Activated B cell treated with CpG ODN at 0.5 μM for 24 hours (primary cell): Measurements from ENCODE around the gene RHNO1. TPM values are rescaled to one million over a fixed set of nuclear protein-coding genes. Genes with fewer than 3 reads are reported as not detected.

Source experiments
- ATAC-seq: fragments of 200-7000 bp; cut with Tn5 transposase; one replicate; pipeline ENCODE4 v1.10.0; 2021; ENCODE audit warnings: low read depth, mild to moderate bottlenecking, moderate library complexity
- CTCF ChIA-PET: fragments of 350-600 bp; sonication (Branson Sonifier 250); formaldehyde crosslinking; loops from one replicate; lab custom pipeline; 2021; ENCODE audit warnings: antibody characterized with exemption; lab: Charles Lee
- POLR2A ChIA-PET: fragments of 350-600 bp; sonication (Branson Sonifier 250); formaldehyde crosslinking; loops from one replicate; lab custom pipeline; 2021; ENCODE audit warnings: antibody characterized with exemption; lab: Charles Lee
- DNase-seq: peaks from one replicate; pipeline ENCODE4 v3.0.0; 2022
- H3K27ac Mint-ChIP-seq: one replicate; pipeline ENCODE4 v1.8.0; 2020; ENCODE audit warnings: mixed read lengths
- H3K27me3 Mint-ChIP-seq: one replicate; pipeline ENCODE4 v1.8.0; 2021; ENCODE audit warnings: mixed read lengths
- H3K36me3 Mint-ChIP-seq: one replicate; pipeline ENCODE4 v1.8.0; 2021; ENCODE audit warnings: low read depth, mixed read lengths
- H3K4me1 Mint-ChIP-seq: one replicate; pipeline ENCODE4 v1.8.0; 2021; ENCODE audit warnings: mixed read lengths
- H3K4me3 Mint-ChIP-seq: one replicate; pipeline ENCODE4 v1.8.0; 2020; ENCODE audit warnings: mild to moderate bottlenecking, mixed read lengths
- H3K9me3 Mint-ChIP-seq: one replicate; pipeline ENCODE4 v1.8.0; 2020; ENCODE audit warnings: mixed read lengths
- intact Hi-C: fragments of 100-400 bp; cut with micrococcal nuclease; formaldehyde crosslinking; loops from one replicate; pipeline ENCODE4 v1.15.1; 2024
- total RNA-seq: library from RNA; stranded (reverse); gene quantifications from 2 replicates; pipeline ENCODE4 v1.2.3, GENCODE V29; 2022
- TF ChIP-seq, protein P1 (sequence below): fragments of 200-600 bp; IDR thresholded peaks from one replicate; pipeline ENCODE4 v1.8.0; 2022; ENCODE audit warnings: antibody characterized with exemption, mild to moderate bottlenecking

RHNO1 gene, protein sequence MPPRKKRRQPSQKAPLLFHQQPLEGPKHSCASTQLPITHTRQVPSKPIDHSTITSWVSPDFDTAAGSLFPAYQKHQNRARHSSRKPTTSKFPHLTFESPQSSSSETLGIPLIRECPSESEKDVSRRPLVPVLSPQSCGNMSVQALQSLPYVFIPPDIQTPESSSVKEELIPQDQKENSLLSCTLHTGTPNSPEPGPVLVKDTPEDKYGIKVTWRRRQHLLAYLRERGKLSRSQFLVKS
- total RNA-seq = 12.4 and 14.4 TPM in 2 replicates

- intact Hi-C loops = loop anchor here (1.0 to 2.0 kb wide), 4 partner anchors 8 to 82 kb away; partner anchors contain the start of genes FKBP4, ITFG2 and TULP3
- CTCF ChIA-PET = interaction anchor here (0.9 to 1.3 kb wide), 3 partner anchors 8 to 165 kb away, joined by 3 to 4 read pairs (median 4); partner anchors contain the start of gene TULP3
- peaks cover 9% of the 10 kb centered on the region for H3K36me3 Mint-ChIP-seq
- H3K4me1 Mint-ChIP-seq = peaks cover 28% of the 10 kb centered on the region
- POLR2A ChIA-PET = interaction anchor here (0.7 to 2.9 kb wide), 8 partner anchors 8 to 482 kb away, joined by 3 to 28 read pairs (median 9); partner anchors contain the start of genes ITFG2 and TULP3
- ATAC-seq (peak; percentile 83), DNase-seq (peak; percentile 89)
- peak within 1 kb of the TSS; percentile 94 for H3K27ac Mint-ChIP-seq
- H3K4me3 Mint-ChIP-seq = peak within 1 kb of the TSS; percentile 94
- no peaks in the 10 kb centered on the region for H3K9me3 Mint-ChIP-seq
- no peaks in the 10 kb centered on the region for H3K27me3 Mint-ChIP-seq
- TF ChIP-seq, protein P1, sequence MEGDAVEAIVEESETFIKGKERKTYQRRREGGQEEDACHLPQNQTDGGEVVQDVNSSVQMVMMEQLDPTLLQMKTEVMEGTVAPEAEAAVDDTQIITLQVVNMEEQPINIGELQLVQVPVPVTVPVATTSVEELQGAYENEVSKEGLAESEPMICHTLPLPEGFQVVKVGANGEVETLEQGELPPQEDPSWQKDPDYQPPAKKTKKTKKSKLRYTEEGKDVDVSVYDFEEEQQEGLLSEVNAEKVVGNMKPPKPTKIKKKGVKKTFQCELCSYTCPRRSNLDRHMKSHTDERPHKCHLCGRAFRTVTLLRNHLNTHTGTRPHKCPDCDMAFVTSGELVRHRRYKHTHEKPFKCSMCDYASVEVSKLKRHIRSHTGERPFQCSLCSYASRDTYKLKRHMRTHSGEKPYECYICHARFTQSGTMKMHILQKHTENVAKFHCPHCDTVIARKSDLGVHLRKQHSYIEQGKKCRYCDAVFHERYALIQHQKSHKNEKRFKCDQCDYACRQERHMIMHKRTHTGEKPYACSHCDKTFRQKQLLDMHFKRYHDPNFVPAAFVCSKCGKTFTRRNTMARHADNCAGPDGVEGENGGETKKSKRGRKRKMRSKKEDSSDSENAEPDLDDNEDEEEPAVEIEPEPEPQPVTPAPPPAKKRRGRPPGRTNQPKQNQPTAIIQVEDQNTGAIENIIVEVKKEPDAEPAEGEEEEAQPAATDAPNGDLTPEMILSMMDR = no peak
Measured at GRCh38 chr12:2877047-2877952, at the start of gene RHNO1, which contains the start of gene FOXM1. TSS of gene RHNO1 (plus strand) at chr12:2877223. CDS start at chr12:2885367, 8,144 bp downstream. TSS of gene FOXM1 (minus strand) at chr12:2877174. CDS start at chr12:2874478, 2,696 bp downstream.

DNA sequence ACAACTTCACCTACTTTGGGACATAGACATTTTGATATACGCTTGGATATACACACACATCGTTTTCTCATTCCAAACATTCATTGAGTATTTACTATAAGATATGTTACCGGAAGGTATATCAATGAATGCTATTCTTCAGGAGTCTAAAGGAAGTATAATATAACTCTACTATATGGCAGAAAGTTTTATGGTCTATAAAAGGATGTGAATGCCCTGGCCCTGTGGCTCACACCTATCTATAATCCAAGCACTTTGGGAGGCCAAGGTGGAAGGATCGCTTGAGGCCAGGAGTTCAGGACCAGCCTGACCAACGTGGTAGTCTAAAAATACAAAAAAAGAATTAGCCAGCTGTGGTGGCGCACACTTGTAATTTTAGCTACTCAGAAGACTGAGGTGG lies 47.7 kb upstream of the RHNO1 start:
- POLR2A ChIA-PET = no interaction called here
- CTCF ChIA-PET = no interaction called here
- Mint-ChIP-seq H3K36me3 (peaks cover 71% of the 10 kb centered on the region), H3K4me1 (no peaks in the 10 kb centered on the region), H3K9me3 (no peaks in the 10 kb centered on the region), H3K27ac (no peak overlapping the region), H3K4me3 (no peak overlapping the region), H3K27me3 (no peaks in the 10 kb centered on the region)
- TF ChIP-seq, protein P1 = no peak
- ATAC-seq (no peak), DNase-seq (no peak)
- intact Hi-C loops = no loop called here

DNA sequence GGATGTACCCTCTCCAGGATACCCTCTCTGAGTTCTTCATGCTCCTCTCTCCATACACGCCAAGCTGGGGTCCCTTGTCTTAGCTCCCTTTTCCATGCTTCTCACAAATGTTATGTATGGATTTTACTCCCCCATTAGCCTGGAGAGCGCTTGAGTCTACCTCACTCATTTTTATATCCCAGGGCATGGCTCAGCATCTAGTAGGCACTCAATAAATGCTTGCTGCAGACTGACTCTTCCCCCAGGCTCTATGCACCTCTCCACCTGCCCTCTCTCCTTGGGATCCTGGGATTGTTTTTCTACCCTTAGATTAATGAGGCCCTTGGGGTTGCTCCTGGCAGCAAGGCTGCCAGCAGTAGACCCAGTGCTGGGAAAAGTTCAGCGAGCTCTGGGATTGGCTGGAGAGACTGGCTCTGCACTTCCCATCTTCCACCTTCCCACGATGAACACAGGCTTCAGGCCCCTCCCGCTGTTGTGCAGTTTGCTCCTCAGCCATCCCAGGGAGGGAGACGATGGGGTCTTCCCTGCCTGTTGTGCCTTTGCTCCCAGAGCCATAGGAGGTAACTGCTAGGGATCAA lies 44.4 kb upstream of the RHNO1 start:
- intact Hi-C loops = no loop called here
- no peak for ATAC-seq
- POLR2A ChIA-PET = no interaction called here
- H3K4me3 Mint-ChIP-seq = no peak overlapping the region
- H3K9me3 Mint-ChIP-seq = no peaks in the 10 kb centered on the region
- no peaks in the 10 kb centered on the region for H3K27me3 Mint-ChIP-seq
- TF ChIP-seq, protein P1 = no peak
- H3K27ac Mint-ChIP-seq = no peak overlapping the region
- DNase-seq = no peak
- H3K4me1 Mint-ChIP-seq = peaks cover 4% of the 10 kb centered on the region
- H3K36me3 Mint-ChIP-seq = peaks cover 44% of the 10 kb centered on the region
- CTCF ChIA-PET = no interaction called here

DNA sequence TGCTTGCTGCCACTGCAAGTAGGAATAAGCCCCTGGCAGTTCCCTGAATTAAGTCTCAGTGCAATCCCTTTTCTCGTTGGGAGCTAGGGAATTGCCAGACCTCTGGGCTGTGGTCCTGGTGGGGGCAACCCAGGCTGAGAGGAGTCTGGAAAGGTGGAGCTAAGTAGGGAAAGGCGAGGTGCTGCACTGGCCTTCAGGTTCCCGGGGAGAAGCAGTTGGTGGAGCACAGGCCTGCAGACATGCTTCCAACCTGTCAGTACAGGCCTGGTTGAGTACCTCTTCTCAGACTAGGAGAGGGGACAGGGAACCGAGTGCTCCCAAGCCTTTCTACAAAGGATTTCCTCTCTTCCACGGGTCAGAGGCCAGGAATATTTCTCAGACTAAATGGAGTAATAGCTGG lies 43.7 kb upstream of the RHNO1 start:
- H3K36me3 Mint-ChIP-seq = peaks cover 40% of the 10 kb centered on the region
- H3K4me1 Mint-ChIP-seq = peaks cover 4% of the 10 kb centered on the region
- no peaks in the 10 kb centered on the region for H3K9me3 Mint-ChIP-seq
- H3K4me3 Mint-ChIP-seq = no peak overlapping the region
- ATAC-seq (no peak), DNase-seq (no peak)
- POLR2A ChIA-PET = no interaction called here
- TF ChIP-seq, protein P1 = no peak
- intact Hi-C loops = no loop called here
- no peaks in the 10 kb centered on the region for H3K27me3 Mint-ChIP-seq
- CTCF ChIA-PET = no interaction called here
- no peak overlapping the region for H3K27ac Mint-ChIP-seq
